Endometrial microvascular endothelial cells (primary cell): ENCODE data around the gene NBEAL2. TPM values are rescaled to one million over a fixed set of nuclear protein-coding genes. Genes with fewer than 3 reads are reported as not detected.

Experiments
- in situ Hi-C: cut with HindIII; loops from 2 replicates; pipeline ENCODE4 v1.10.0; 2017; ENCODE audit warnings: low sequenced_read_pairs, low pct_unique_long_range_greater_than_20kb; ENCODE audit errors: inconsistent ontology term
- total RNA-seq: library from RNA; depleted of rRNA; stranded (reverse); fragments of >200 nt; gene quantifications from one replicate; pipeline ENCODE4 v1.2.3, GENCODE V29; 2015; ENCODE audit errors: inconsistent ontology term

The NBEAL2 gene
- total RNA-seq, 1 donor from 2014 or later = 39.9 TPM

- in situ Hi-C loops = no loop called here
Measured at GRCh38 chr3:47056705-47057104, 77.2 kb downstream of the NBEAL2 start.

GRCh38 chr3:47057212-47057671 lies 77.8 kb downstream of the NBEAL2 start:
- in situ Hi-C loops = no loop called here

Other genes starting within 250 kb of the NBEAL2 start
- not detected for gene MYL3, start 116.2 kb upstream of the NBEAL2 start, total RNA-seq
- gene PTH1R, start 101.9 kb upstream of the NBEAL2 start, total RNA-seq = not detected
- 27.0 TPM for gene CCDC12, start 2.9 kb upstream of the NBEAL2 start, total RNA-seq
- gene SETD2, start 184.4 kb downstream of the NBEAL2 start, total RNA-seq = 21.4 TPM